HEK293T (cell line): ENCODE measurements around the gene ARHGAP32.

Experiments used
- BHLHE40 ChIP-seq: fragments of 450-650 bp; IDR thresholded peaks from 2 replicates; pipeline ENCODE4 v1.6.1; 2016; ENCODE audit warnings: mild to moderate bottlenecking, moderate library complexity, borderline replicate concordance
- CTBP1 ChIP-seq: fragments of 450-650 bp; IDR thresholded peaks from 2 replicates; pipeline ENCODE4 v1.6.1; 2016; ENCODE audit warnings: borderline replicate concordance
- ELF4 ChIP-seq: fragments of 450-650 bp; IDR thresholded peaks from 2 replicates; pipeline ENCODE4 v1.6.1; 2017; ENCODE audit warnings: antibody characterized with exemption
- FOXA1 ChIP-seq: fragments of 450-650 bp; IDR thresholded peaks from 2 replicates; pipeline ENCODE4 v1.6.1; 2016; ENCODE audit warnings: mild to moderate bottlenecking
- FOXK2 ChIP-seq: fragments of 450-650 bp; IDR thresholded peaks from 2 replicates; pipeline ENCODE4 v1.6.1; 2016; ENCODE audit warnings: mild to moderate bottlenecking
- FOXM1 ChIP-seq: fragments of 450-650 bp; IDR thresholded peaks from 2 replicates; pipeline ENCODE4 v1.6.1; 2017; ENCODE audit warnings: mild to moderate bottlenecking, borderline replicate concordance
- L3MBTL2 ChIP-seq: fragments of 450-650 bp; conservative IDR thresholded peaks from 2 replicates; pipeline ENCODE4 v1.6.1; 2016; ENCODE audit warnings: mild to moderate bottlenecking
- LEF1 ChIP-seq: fragments of 450-650 bp; IDR thresholded peaks from 2 replicates; pipeline ENCODE4 v1.6.1; 2017; ENCODE audit warnings: mild to moderate bottlenecking, borderline replicate concordance
- NFRKB ChIP-seq: fragments of 450-650 bp; IDR thresholded peaks from 2 replicates; pipeline ENCODE4 v1.6.1; 2016; ENCODE audit warnings: mild to moderate bottlenecking, moderate library complexity
- SP1 ChIP-seq: fragments of 450-650 bp; IDR thresholded peaks from 2 replicates; pipeline ENCODE4 v1.6.1; 2017
- SUZ12 ChIP-seq: fragments of 450-650 bp; IDR thresholded peaks from 2 replicates; pipeline ENCODE4 v1.6.1; 2016; ENCODE audit warnings: mild to moderate bottlenecking
- TARDBP ChIP-seq: fragments of 450-650 bp; IDR thresholded peaks from 2 replicates; pipeline ENCODE4 v1.6.1; 2016

DNA sequence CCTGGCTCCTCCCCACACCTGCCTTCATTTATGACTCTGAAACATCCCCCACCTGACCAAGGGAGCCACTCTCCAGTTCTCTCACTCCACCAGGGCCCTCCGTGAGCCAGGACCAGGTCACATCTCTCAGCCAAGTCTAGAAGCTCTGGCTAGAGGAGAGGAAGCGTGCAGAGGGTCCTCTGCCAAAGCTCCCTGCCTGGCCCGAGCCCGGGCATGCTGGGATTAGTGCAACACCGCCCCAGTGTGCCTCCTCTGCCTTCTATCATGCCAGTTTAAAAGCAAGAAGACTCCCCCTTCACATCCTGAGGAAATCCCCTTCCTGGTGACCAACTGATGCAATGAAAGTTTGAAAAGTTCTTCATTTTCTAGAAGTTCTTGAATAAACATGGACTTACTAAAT, 272.9 kb downstream of the ARHGAP32 start:
- TF ChIP-seq FOXM1 (no peak), L3MBTL2 (no peak), SP1 (no peak), CTBP1 (no peak), NFRKB (no peak), SUZ12 (no peak), ELF4 (no peak), TARDBP (no peak), FOXK2 (no peak), BHLHE40 (no peak), FOXA1 (no peak), LEF1 (no peak)
